ENCODE measurements around the gene MRPL54.

- no peak for TF ChIP-seq EZH2 (IDR thresholded peaks at IDR 0.05; ENCODE audit: borderline replicate concordance, low read length)
- TF ChIP-seq CTCF (conservative IDR thresholded peaks at IDR 0.05 in 1 of 2, IDR thresholded peaks at IDR 0.05 in 1 of 2; ENCODE audit: extremely low read depth in 1 of 2, insufficient read depth in 1 of 2, low read depth in 1 of 2, low read length in 2 of 2) = no peak
These were observed 12.3 kb upstream of the MRPL54 start for GRCh38 chr19:3750211-3750610.

All from mammary epithelial cell (primary cell).